Measurements from ENCODE around the gene CREG2.

Gene CREG2

GRCh38 chr2:101341421-101341820 lies 45.9 kb downstream of the CREG2 start:
- no peak for DNase-seq (ENCODE audit: insufficient read length, low spot score)
- TF ChIP-seq SPI1 (IDR thresholded peaks at IDR 0.05; ENCODE audit: low read depth, low read length) (no peak), POU2F2 (IDR thresholded peaks at IDR 0.05; ENCODE audit: low read depth, low read length) (no peak), TAF1 (IDR thresholded peaks at IDR 0.05; ENCODE audit: low read depth, low read length) (no peak), POLR2A (IDR thresholded peaks at IDR 0.05; ENCODE audit: low read depth, low read length) (no peak), PAX5 (IDR thresholded peaks at IDR 0.05; ENCODE audit: insufficient read depth, low read length, severe bottlenecking) (no peak), POLR2AphosphoS5 (IDR thresholded peaks at IDR 0.05; ENCODE audit: low read depth, low read length) (no peak)
- FAIRE-seq = no peak

GRCh38 chr2:101340141-101340551 lies 47.2 kb downstream of the CREG2 start:
- no peak for TF ChIP-seq POLR2A (IDR thresholded peaks at IDR 0.05; ENCODE audit: low read depth, low read length)
- TF ChIP-seq TAF1 (IDR thresholded peaks at IDR 0.05; ENCODE audit: low read depth, low read length) = no peak
- TF ChIP-seq PAX5 (IDR thresholded peaks at IDR 0.05; ENCODE audit: insufficient read depth, low read length, severe bottlenecking) = no peak
- no peak for TF ChIP-seq POU2F2 (IDR thresholded peaks at IDR 0.05; ENCODE audit: low read depth, low read length)
- TF ChIP-seq POLR2AphosphoS5 (IDR thresholded peaks at IDR 0.05; ENCODE audit: low read depth, low read length) = no peak
- TF ChIP-seq SPI1 (IDR thresholded peaks at IDR 0.05; ENCODE audit: low read depth, low read length) = no peak
- FAIRE-seq (no peak), DNase-seq (ENCODE audit: insufficient read length, low spot score) (no peak)

- TF ChIP-seq POLR2AphosphoS5 (IDR thresholded peaks at IDR 0.05; ENCODE audit: low read depth, low read length) (no peak), SPI1 (IDR thresholded peaks at IDR 0.05; ENCODE audit: low read depth, low read length) (no peak), TAF1 (IDR thresholded peaks at IDR 0.05; ENCODE audit: low read depth, low read length) (no peak), POLR2A (IDR thresholded peaks at IDR 0.05; ENCODE audit: low read depth, low read length) (no peak), PAX5 (IDR thresholded peaks at IDR 0.05; ENCODE audit: insufficient read depth, low read length, severe bottlenecking) (no peak), POU2F2 (IDR thresholded peaks at IDR 0.05; ENCODE audit: low read depth, low read length) (no peak)
- FAIRE-seq = no peak
- no peak for DNase-seq (ENCODE audit: insufficient read length, low spot score)
Measured at GRCh38 chr2:101339266-101339880, 47.9 kb downstream of the CREG2 start.

- TF ChIP-seq SPI1 (IDR thresholded peaks at IDR 0.05; ENCODE audit: low read depth, low read length) = no peak
- TF ChIP-seq POLR2A (IDR thresholded peaks at IDR 0.05; ENCODE audit: low read depth, low read length) = no peak
- no peak for TF ChIP-seq POU2F2 (IDR thresholded peaks at IDR 0.05; ENCODE audit: low read depth, low read length)
- no peak for TF ChIP-seq TAF1 (IDR thresholded peaks at IDR 0.05; ENCODE audit: low read depth, low read length)
- no peak for TF ChIP-seq POLR2AphosphoS5 (IDR thresholded peaks at IDR 0.05; ENCODE audit: low read depth, low read length)
- no peak for TF ChIP-seq PAX5 (IDR thresholded peaks at IDR 0.05; ENCODE audit: insufficient read depth, low read length, severe bottlenecking)
- FAIRE-seq = no peak
- DNase-seq (ENCODE audit: insufficient read length, low spot score) = no peak
Measured at GRCh38 chr2:101337877-101338276, 49.4 kb downstream of the CREG2 start.

- DNase-seq (ENCODE audit: insufficient read length, low spot score) (no peak), FAIRE-seq (no peak)
- TF ChIP-seq POLR2AphosphoS5 (IDR thresholded peaks at IDR 0.05; ENCODE audit: low read depth, low read length) (no peak), SPI1 (IDR thresholded peaks at IDR 0.05; ENCODE audit: low read depth, low read length) (no peak), PAX5 (IDR thresholded peaks at IDR 0.05; ENCODE audit: insufficient read depth, low read length, severe bottlenecking) (no peak), POU2F2 (IDR thresholded peaks at IDR 0.05; ENCODE audit: low read depth, low read length) (no peak), POLR2A (IDR thresholded peaks at IDR 0.05; ENCODE audit: low read depth, low read length) (no peak), TAF1 (IDR thresholded peaks at IDR 0.05; ENCODE audit: low read depth, low read length) (no peak)
Measured at GRCh38 chr2:101332885-101333766, 54.2 kb downstream of the CREG2 start.

GRCh38 chr2:101331202-101331601 lies 56.1 kb downstream of the CREG2 start:
- FAIRE-seq = no peak
- no peak for DNase-seq (ENCODE audit: insufficient read length, low spot score)
- no peak for TF ChIP-seq POU2F2 (IDR thresholded peaks at IDR 0.05; ENCODE audit: low read depth, low read length)
- TF ChIP-seq TAF1 (IDR thresholded peaks at IDR 0.05; ENCODE audit: low read depth, low read length) = no peak
- no peak for TF ChIP-seq PAX5 (IDR thresholded peaks at IDR 0.05; ENCODE audit: insufficient read depth, low read length, severe bottlenecking)

- TF ChIP-seq TAF1 (IDR thresholded peaks at IDR 0.05; ENCODE audit: low read depth, low read length) (no peak), SPI1 (IDR thresholded peaks at IDR 0.05; ENCODE audit: low read depth, low read length) (no peak), POU2F2 (IDR thresholded peaks at IDR 0.05; ENCODE audit: low read depth, low read length) (no peak), PAX5 (IDR thresholded peaks at IDR 0.05; ENCODE audit: insufficient read depth, low read length, severe bottlenecking) (no peak), POLR2AphosphoS5 (IDR thresholded peaks at IDR 0.05; ENCODE audit: low read depth, low read length) (no peak), POLR2A (IDR thresholded peaks at IDR 0.05; ENCODE audit: low read depth, low read length) (no peak)
- no peak for FAIRE-seq
- no peak for DNase-seq (ENCODE audit: insufficient read length, low spot score)
Measured at GRCh38 chr2:101330253-101330933, 56.9 kb downstream of the CREG2 start.

- DNase-seq (ENCODE audit: insufficient read length, low spot score) = no peak
- no peak for FAIRE-seq
- TF ChIP-seq PAX5 (IDR thresholded peaks at IDR 0.05; ENCODE audit: insufficient read depth, low read length, severe bottlenecking) (no peak), TAF1 (IDR thresholded peaks at IDR 0.05; ENCODE audit: low read depth, low read length) (no peak), POLR2AphosphoS5 (IDR thresholded peaks at IDR 0.05; ENCODE audit: low read depth, low read length) (no peak), POU2F2 (IDR thresholded peaks at IDR 0.05; ENCODE audit: low read depth, low read length) (no peak), POLR2A (IDR thresholded peaks at IDR 0.05; ENCODE audit: low read depth, low read length) (no peak), SPI1 (IDR thresholded peaks at IDR 0.05; ENCODE audit: low read depth, low read length) (no peak)
Measured at GRCh38 chr2:101329026-101329425, 58.3 kb downstream of the CREG2 start.

GRCh38 chr2:101328474-101329007 lies 58.8 kb downstream of the CREG2 start:
- TF ChIP-seq POU2F2 (IDR thresholded peaks at IDR 0.05; ENCODE audit: low read depth, low read length) (no peak), SPI1 (IDR thresholded peaks at IDR 0.05; ENCODE audit: low read depth, low read length) (no peak)
- FAIRE-seq = no peak
- DNase-seq (ENCODE audit: insufficient read length, low spot score) = no peak

Data from GM12891 (cell line).